ENCODE data around the gene CEBPZ.

GRCh38 chr2:37250869-37251740 is 19.7 kb upstream of the CEBPZ start:
- TF ChIP-seq, protein P1, sequence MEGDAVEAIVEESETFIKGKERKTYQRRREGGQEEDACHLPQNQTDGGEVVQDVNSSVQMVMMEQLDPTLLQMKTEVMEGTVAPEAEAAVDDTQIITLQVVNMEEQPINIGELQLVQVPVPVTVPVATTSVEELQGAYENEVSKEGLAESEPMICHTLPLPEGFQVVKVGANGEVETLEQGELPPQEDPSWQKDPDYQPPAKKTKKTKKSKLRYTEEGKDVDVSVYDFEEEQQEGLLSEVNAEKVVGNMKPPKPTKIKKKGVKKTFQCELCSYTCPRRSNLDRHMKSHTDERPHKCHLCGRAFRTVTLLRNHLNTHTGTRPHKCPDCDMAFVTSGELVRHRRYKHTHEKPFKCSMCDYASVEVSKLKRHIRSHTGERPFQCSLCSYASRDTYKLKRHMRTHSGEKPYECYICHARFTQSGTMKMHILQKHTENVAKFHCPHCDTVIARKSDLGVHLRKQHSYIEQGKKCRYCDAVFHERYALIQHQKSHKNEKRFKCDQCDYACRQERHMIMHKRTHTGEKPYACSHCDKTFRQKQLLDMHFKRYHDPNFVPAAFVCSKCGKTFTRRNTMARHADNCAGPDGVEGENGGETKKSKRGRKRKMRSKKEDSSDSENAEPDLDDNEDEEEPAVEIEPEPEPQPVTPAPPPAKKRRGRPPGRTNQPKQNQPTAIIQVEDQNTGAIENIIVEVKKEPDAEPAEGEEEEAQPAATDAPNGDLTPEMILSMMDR (IDR thresholded peaks at IDR 0.05; ENCODE audit: insufficient read depth, low read depth, low read length) = no peak
- no peak for TF ChIP-seq EZH2 (IDR thresholded peaks at IDR 0.05; ENCODE audit: insufficient read depth, low read length)
